Osteoblast (primary cell): ENCODE results near the gene PDGFD. TPM values are rescaled to one million over a fixed set of nuclear protein-coding genes. Genes with fewer than 3 reads are reported as not detected.

Source experiments
- DNase-seq: peaks from one replicate; pipeline ENCODE4 v3.0.0; 2011; ENCODE audit warnings: low spot score, mixed read lengths; ENCODE audit not compliant: insufficient read length; ENCODE audit errors: missing footprints
- H2AFZ ChIP-seq: 2 replicates; pipeline ENCODE4 v1.6.0; 2011; ENCODE audit warnings: mild to moderate bottlenecking, low read length
- H3K27ac ChIP-seq: 2 replicates; pipeline ENCODE4 v1.5.1; 2011; ENCODE audit warnings: mild to moderate bottlenecking, low read depth, low read length, moderate library complexity
- H3K27me3 ChIP-seq: 2 replicates; pipeline ENCODE4 v1.6.0; 2012; ENCODE audit warnings: mild to moderate bottlenecking, control low read depth, inconsistent platforms, low read length, moderate library complexity; ENCODE audit not compliant: insufficient read depth
- H3K36me3 ChIP-seq: 2 replicates; pipeline ENCODE4 v1.5.1; 2011; ENCODE audit warnings: mild to moderate bottlenecking, low read length, control low read depth, moderate library complexity; ENCODE audit not compliant: insufficient read depth
- H3K4me1 ChIP-seq: 2 replicates; pipeline ENCODE4 v1.5.1; 2011; ENCODE audit warnings: mild to moderate bottlenecking, low read length, control low read depth, moderate library complexity; ENCODE audit not compliant: insufficient read depth
- H3K4me2 ChIP-seq: 2 replicates; pipeline ENCODE4 v1.6.0; 2011; ENCODE audit warnings: mild to moderate bottlenecking, low read length; ENCODE audit not compliant: insufficient read depth
- H3K4me3 ChIP-seq: fragments of 200-600 bp; sonication (generic); 3 replicates; pipeline ENCODE4 v1.5.1; 2012; ENCODE audit warnings: mild to moderate bottlenecking, low read length, inconsistent platforms; ENCODE audit not compliant: insufficient read depth
- H3K79me2 ChIP-seq: 2 replicates; pipeline ENCODE4 v1.6.0; 2012; ENCODE audit warnings: mild to moderate bottlenecking, low read length, control low read depth, inconsistent platforms; ENCODE audit not compliant: insufficient read depth
- H3K9me3 ChIP-seq: 2 replicates; pipeline ENCODE4 v1.5.1; 2011; ENCODE audit warnings: low read depth, low read length, control low read depth
- H4K20me1 ChIP-seq: 2 replicates; pipeline ENCODE4 v1.6.0; 2012; ENCODE audit warnings: mild to moderate bottlenecking, low read length, control low read depth; ENCODE audit not compliant: insufficient read depth
- CTCF ChIP-seq: IDR thresholded peaks from 2 replicates; pipeline ENCODE4 v1.5.1; 2011; ENCODE audit warnings: mild to moderate bottlenecking, low read depth, low read length, moderate library complexity; ENCODE audit errors: extremely low read depth
- total RNA-seq: library from RNA; depleted of rRNA; stranded (reverse); fragments of >200 nt; gene quantifications from 2 replicates; pipeline ENCODE4 v1.2.3, GENCODE V29; 2012

The PDGFD gene
- total RNA-seq, 1 donor = 4.7 TPM

GRCh38 chr11:103898577-103899336 lies 265.2 kb downstream of the PDGFD start:
- H2AFZ ChIP-seq = no peak overlapping the region
- H3K79me2 ChIP-seq = no peaks in the 10 kb centered on the region
- H3K4me2 ChIP-seq = no peak overlapping the region
- no peaks in the 10 kb centered on the region for H3K4me1 ChIP-seq
- H3K36me3 ChIP-seq = no peaks in the 10 kb centered on the region
- no peak for TF ChIP-seq CTCF
- H4K20me1 ChIP-seq = no peaks in the 10 kb centered on the region
- DNase-seq = no peak
- H3K4me3 ChIP-seq = no peak overlapping the region
- H3K27me3 ChIP-seq = no peaks in the 10 kb centered on the region
- H3K27ac ChIP-seq = no peak overlapping the region
- H3K9me3 ChIP-seq = no peaks in the 10 kb centered on the region

GRCh38 chr11:103898065-103898464 lies 265.9 kb downstream of the PDGFD start:
- Histone ChIP-seq H4K20me1 (no peaks in the 10 kb centered on the region), H3K27me3 (no peaks in the 10 kb centered on the region), H3K79me2 (no peaks in the 10 kb centered on the region), H3K36me3 (no peaks in the 10 kb centered on the region), H3K27ac (no peak overlapping the region), H3K9me3 (no peaks in the 10 kb centered on the region), H3K4me3 (no peak overlapping the region), H3K4me1 (no peaks in the 10 kb centered on the region), H3K4me2 (no peak overlapping the region), H2AFZ (no peak overlapping the region)
- DNase-seq = no peak
- TF ChIP-seq CTCF = no peak

DNA sequence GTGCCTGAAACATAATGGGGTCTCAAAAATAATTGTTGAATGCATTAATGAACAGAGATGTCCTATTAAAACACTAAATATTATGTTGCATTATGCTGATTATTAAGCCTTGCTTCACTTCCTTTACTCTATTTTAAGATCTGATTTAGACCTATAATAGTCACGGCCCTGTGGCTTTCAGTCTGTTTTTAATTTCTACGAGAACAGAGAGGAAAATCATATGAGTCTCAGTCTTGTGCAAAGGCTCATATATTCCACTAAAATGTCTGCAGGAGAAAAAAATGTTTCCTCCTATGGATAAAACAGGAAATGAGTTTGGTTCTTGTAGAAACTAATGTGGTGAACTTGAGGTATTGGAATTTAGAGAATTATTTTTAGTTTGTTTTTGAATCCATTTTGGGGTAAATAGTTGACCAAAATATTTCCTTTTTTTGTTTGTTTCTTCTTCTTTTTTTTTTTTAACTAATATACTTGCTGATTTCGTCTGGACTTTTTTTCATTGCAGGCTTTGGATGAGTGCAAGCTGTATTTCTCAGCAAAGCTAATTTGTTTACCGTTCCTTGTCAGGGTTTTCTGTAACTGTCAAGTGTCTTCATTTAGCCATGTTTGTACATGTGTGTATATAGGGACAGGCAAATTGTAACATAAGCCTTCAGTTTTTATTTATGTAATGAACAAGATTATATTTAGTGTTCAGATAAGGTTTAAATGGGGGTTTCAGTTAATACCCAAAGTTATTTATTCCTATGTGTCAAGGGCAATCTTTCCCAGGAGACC lies 266.6 kb downstream of the PDGFD start:
- H2AFZ ChIP-seq = no peak overlapping the region
- no peaks in the 10 kb centered on the region for H3K27me3 ChIP-seq
- no peaks in the 10 kb centered on the region for H3K9me3 ChIP-seq
- H3K4me1 ChIP-seq = no peaks in the 10 kb centered on the region
- H3K4me2 ChIP-seq = no peak overlapping the region
- no peaks in the 10 kb centered on the region for H4K20me1 ChIP-seq
- no peaks in the 10 kb centered on the region for H3K79me2 ChIP-seq
- H3K27ac ChIP-seq = no peak overlapping the region
- TF ChIP-seq CTCF = no peak
- H3K4me3 ChIP-seq = no peak overlapping the region
- H3K36me3 ChIP-seq = no peaks in the 10 kb centered on the region
- no peak for DNase-seq

- Histone ChIP-seq H3K79me2 (no peaks in the 10 kb centered on the region), H2AFZ (no peak overlapping the region), H4K20me1 (no peaks in the 10 kb centered on the region), H3K9me3 (no peaks in the 10 kb centered on the region), H3K27me3 (no peaks in the 10 kb centered on the region), H3K27ac (no peak overlapping the region), H3K4me1 (no peaks in the 10 kb centered on the region), H3K4me3 (no peak overlapping the region), H3K4me2 (no peak overlapping the region), H3K36me3 (no peaks in the 10 kb centered on the region)
- no peak for TF ChIP-seq CTCF
- peak; percentile 6 for DNase-seq
These were observed 268.8 kb downstream of the PDGFD start for GRCh38 chr11:103895106-103895505.
